ENCODE results near the gene KLHL2. TPM values are rescaled to one million over a fixed set of nuclear protein-coding genes. Genes with fewer than 3 reads are reported as not detected.
"Not testable (repeated sequence)": the region's sequence is repeated elsewhere in the genome, so short reads cannot be mapped to it uniquely, and the experiment has no call there.

Gene KLHL2
- total and polyA plus RNA-seq, 9 of the 15 experiments (the other 6 are each of a cell fraction or from before 2014, with no cell fraction given): 2.5 to 11.3 (median 6.1) TPM

DNA sequence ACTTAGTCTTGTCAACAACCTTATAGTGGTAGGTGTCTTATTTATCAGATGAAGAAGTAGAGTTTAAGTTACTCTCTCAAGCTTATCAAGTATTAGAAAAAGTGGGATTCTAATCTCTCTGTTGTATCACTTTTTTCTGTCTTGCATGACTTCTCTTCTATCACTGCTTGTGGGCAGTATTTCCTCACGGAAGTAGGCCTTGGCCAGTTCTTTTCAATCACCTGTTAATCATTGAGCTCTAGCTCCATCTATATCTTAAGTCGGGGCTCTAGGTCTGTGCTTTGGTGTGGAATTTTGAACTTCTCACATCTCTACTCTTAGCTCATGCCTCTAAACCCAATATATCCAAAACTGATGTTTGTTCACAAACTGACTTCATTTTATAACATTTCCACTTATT is 5.3 kb downstream of the KLHL2 start:
- in situ Hi-C loops (cut with MboI): not testable (repeated sequence)
- peak; percentile 14 for TF ChIP-seq MEIS2 (IDR thresholded peaks at IDR 0.05; ENCODE audit: partially characterized antibody)

DNA sequence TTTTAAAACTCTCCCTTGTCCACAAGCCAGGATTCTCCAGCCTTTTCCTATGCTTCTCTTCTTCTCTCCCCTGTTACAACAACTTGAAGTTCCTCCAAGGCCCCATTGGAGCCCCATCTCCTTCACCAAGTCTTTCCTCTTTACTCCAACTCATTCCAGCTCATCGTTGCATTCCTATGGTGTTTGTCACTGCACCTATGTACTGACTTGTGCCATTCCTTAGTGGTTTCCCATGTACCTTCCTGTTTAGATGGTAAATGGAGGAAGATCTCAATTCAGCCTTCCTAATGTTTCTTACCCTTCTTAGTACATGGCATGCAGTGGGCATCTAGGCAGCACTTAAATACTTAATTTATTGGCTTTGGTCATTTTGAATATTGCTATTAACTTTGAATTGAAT is 6.0 kb downstream of the KLHL2 start:
- H2AFZ ChIP-seq (ENCODE audit: low read depth, low read length); H3K79me2 ChIP-seq (ENCODE audit: control insufficient read depth, insufficient read depth, low read length); BruUV-seq (replicated peaks); FAIRE-seq; H3K9me3 ChIP-seq (replicated peaks; ENCODE audit: control insufficient read depth, insufficient read depth, low read depth, low read length); H4K20me1 ChIP-seq (replicated peaks; ENCODE audit: control insufficient read depth, insufficient read depth, low read length); H3K4me1 ChIP-seq (replicated peaks in 1 of 2; ENCODE audit: control insufficient read depth in 2 of 2, insufficient read depth in 2 of 2, low read length in 2 of 2); DNase-seq (ENCODE audit: extremely low read depth in 1 of 4, low spot score in 3 of 4); H3K36me3 ChIP-seq (ENCODE audit: control insufficient read depth, insufficient read depth, low read length); H3K9me1 ChIP-seq (ENCODE audit: control insufficient read depth, insufficient read depth, low read length); H3K9ac ChIP-seq (ENCODE audit: insufficient read depth in 1 of 2, low read depth in 2 of 2, low read length in 2 of 2); CTCF ChIA-PET (ENCODE audit: low intra/inter-chr PET ratio); H3K4me2 ChIP-seq (ENCODE audit: insufficient read depth, low read length); in situ Hi-C loops (cut with MboI); H3K27me3 ChIP-seq (ENCODE audit: control insufficient read depth in 2 of 2, insufficient read depth in 2 of 2, low read length in 2 of 2); intact Hi-C loops (cut with micrococcal nuclease); H3K27ac ChIP-seq (ENCODE audit: extremely low read depth, low read depth, low read length); H3K4me3 ChIP-seq; POLR2A ChIA-PET; ATAC-seq: not testable (repeated sequence)
- WGBS (ENCODE audit: insufficient coverage, low coverage, missing lambda C conversion rate): no CpG with 5 or more reads among the region's 1 CpG

More for the DNA sequence above, 5.3 kb downstream of the KLHL2 start:
- POLR2A ChIA-PET; H3K9me1 ChIP-seq (ENCODE audit: control insufficient read depth, insufficient read depth, low read length); H3K27ac ChIP-seq (ENCODE audit: extremely low read depth, low read depth, low read length); H3K9me3 ChIP-seq (replicated peaks; ENCODE audit: control insufficient read depth, insufficient read depth, low read depth, low read length); H3K4me3 ChIP-seq; H3K9ac ChIP-seq (ENCODE audit: insufficient read depth in 1 of 2, low read depth in 2 of 2, low read length in 2 of 2); H3K27me3 ChIP-seq (ENCODE audit: control insufficient read depth in 2 of 2, insufficient read depth in 2 of 2, low read length in 2 of 2); H4K20me1 ChIP-seq (replicated peaks; ENCODE audit: control insufficient read depth, insufficient read depth, low read length); H3K36me3 ChIP-seq (ENCODE audit: control insufficient read depth, insufficient read depth, low read length); ATAC-seq; H2AFZ ChIP-seq (ENCODE audit: low read depth, low read length); CTCF ChIA-PET (ENCODE audit: low intra/inter-chr PET ratio); BruUV-seq (replicated peaks); H3K4me1 ChIP-seq (replicated peaks in 1 of 2; ENCODE audit: control insufficient read depth in 2 of 2, insufficient read depth in 2 of 2, low read length in 2 of 2); intact Hi-C loops (cut with micrococcal nuclease); H3K4me2 ChIP-seq (ENCODE audit: insufficient read depth, low read length); FAIRE-seq; DNase-seq (ENCODE audit: extremely low read depth in 1 of 4, low spot score in 3 of 4): not testable (repeated sequence)
- WGBS (ENCODE audit: insufficient coverage, low coverage, missing lambda C conversion rate): 13% methylated on average over 2 of the region's 2 CpGs
- H3K79me2 ChIP-seq (ENCODE audit: control insufficient read depth, insufficient read depth, low read length): peaks cover 16% of the 10 kb centered on the region; the same call in 2 of the 3 replicates

DNA sequence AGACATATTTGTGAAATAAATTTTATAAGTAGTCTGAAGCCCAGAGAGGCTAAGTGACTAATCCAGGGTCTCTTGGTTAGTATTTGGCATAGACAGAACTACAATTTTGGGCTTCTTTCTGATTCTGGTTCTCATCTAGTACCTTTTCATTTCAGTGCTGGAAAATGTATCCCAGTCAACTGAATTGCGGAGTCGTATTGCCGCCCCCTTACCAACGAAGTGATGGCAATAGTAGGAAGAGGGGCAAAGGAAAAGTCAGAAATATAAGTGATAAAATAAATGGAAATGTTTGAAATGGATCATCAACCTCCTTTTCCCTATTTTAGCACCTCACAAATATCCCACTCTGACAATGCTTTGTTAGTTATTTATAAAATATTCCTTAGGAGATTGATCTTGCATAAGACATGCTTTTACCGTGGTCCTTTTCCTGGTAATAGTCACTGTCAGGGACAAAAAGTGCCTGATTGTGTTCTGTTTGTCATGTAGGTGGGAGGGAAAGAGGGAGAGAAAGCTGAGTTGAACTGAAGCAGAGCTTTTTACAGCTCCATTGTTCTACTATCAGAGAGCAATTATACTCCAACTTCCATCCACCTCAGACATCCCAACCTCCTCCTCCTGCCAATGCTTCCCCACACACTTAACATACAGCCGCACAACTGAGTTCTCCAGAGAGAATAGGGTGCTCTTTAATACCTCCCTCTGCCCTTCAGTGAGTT is 6.8 kb downstream of the KLHL2 start:
- intact Hi-C loops (cut with micrococcal nuclease); DNase-seq (ENCODE audit: extremely low read depth in 1 of 4, low spot score in 3 of 4); H3K27ac ChIP-seq (ENCODE audit: extremely low read depth, low read depth, low read length); H3K9ac ChIP-seq (ENCODE audit: insufficient read depth in 1 of 2, low read depth in 2 of 2, low read length in 2 of 2); H2AFZ ChIP-seq (ENCODE audit: low read depth, low read length); H3K27me3 ChIP-seq (ENCODE audit: control insufficient read depth in 2 of 2, insufficient read depth in 2 of 2, low read length in 2 of 2); H3K4me1 ChIP-seq (replicated peaks in 1 of 2; ENCODE audit: control insufficient read depth in 2 of 2, insufficient read depth in 2 of 2, low read length in 2 of 2); FAIRE-seq; ATAC-seq; H3K9me3 ChIP-seq (replicated peaks; ENCODE audit: control insufficient read depth, insufficient read depth, low read depth, low read length); H3K36me3 ChIP-seq (ENCODE audit: control insufficient read depth, insufficient read depth, low read length); H3K4me2 ChIP-seq (ENCODE audit: insufficient read depth, low read length); H3K4me3 ChIP-seq; CTCF ChIA-PET (ENCODE audit: low intra/inter-chr PET ratio); POLR2A ChIA-PET; H3K79me2 ChIP-seq (ENCODE audit: control insufficient read depth, insufficient read depth, low read length); H4K20me1 ChIP-seq (replicated peaks; ENCODE audit: control insufficient read depth, insufficient read depth, low read length); BruUV-seq (replicated peaks); in situ Hi-C loops (cut with MboI); H3K9me1 ChIP-seq (ENCODE audit: control insufficient read depth, insufficient read depth, low read length): not testable (repeated sequence)
- WGBS (ENCODE audit: insufficient coverage, low coverage, missing lambda C conversion rate): 74% methylated on average over 6 of the region's 6 CpGs
